ENCODE results near the gene C4orf50. TPM values are rescaled to one million over a fixed set of nuclear protein-coding genes. Genes with fewer than 3 reads are reported as not detected.

C4orf50 gene
- total and polyA plus RNA-seq, 9 donors: under 0.01 to 0.02 (median 0.01) TPM; not detected in 4

DNA sequence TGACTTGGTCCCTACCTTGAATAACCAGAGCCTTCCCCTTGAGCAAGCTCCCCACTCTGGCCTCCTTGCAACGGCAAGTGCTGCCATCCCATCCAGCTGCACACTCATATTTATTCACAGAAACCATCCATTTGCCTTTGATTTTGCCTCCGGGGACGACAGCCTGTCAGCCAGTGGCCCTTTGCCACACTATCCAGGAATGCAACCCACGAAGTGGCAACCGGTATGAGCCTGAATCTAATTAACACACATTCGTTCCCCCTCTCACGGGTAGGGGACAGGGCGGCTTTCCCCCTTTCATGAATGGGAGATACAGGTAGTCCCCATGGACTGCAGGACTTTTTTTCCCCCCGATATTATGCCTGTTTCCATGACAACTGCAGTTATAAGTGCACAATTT is 140.8 kb downstream of the C4orf50 start:
- no peak for DNase-seq
- no peaks in the 10 kb centered on the region for H3K9me3 ChIP-seq (replicated peaks; ENCODE audit: control insufficient read depth, low read depth, low read length)
- no peaks in the 10 kb centered on the region for H3K4me1 ChIP-seq (ENCODE audit: control insufficient read depth, insufficient read depth, low read length)
- H3K27me3 ChIP-seq (ENCODE audit: control insufficient read depth, insufficient read depth, low read length): no peaks in the 10 kb centered on the region
- no peak overlapping the region for H3K4me3 ChIP-seq (ENCODE audit: low read length)
- WGBS (ENCODE audit: insufficient coverage): 60% methylated on average over 7 of the region's 9 CpGs
- no peaks in the 10 kb centered on the region for H3K36me3 ChIP-seq (ENCODE audit: control insufficient read depth, insufficient read depth, low read length)
- H3K27ac ChIP-seq (ENCODE audit: low read length): no peak overlapping the region

- Histone ChIP-seq H3K27ac (ENCODE audit: low read length) (no peak overlapping the region), H3K4me3 (ENCODE audit: low read length) (no peak overlapping the region), H3K36me3 (ENCODE audit: control insufficient read depth, insufficient read depth, low read length) (no peaks in the 10 kb centered on the region), H3K9me3 (replicated peaks; ENCODE audit: control insufficient read depth, low read depth, low read length) (no peaks in the 10 kb centered on the region), H3K4me1 (ENCODE audit: control insufficient read depth, insufficient read depth, low read length) (no peaks in the 10 kb centered on the region), H3K27me3 (ENCODE audit: control insufficient read depth, insufficient read depth, low read length) (no peaks in the 10 kb centered on the region)
- WGBS (ENCODE audit: insufficient coverage): 16% methylated on average over 4 of the region's 6 CpGs
- DNase-seq: peak; percentile 77
These were observed 143.3 kb downstream of the C4orf50 start for GRCh38 chr4:5874811-5875449.

DNA sequence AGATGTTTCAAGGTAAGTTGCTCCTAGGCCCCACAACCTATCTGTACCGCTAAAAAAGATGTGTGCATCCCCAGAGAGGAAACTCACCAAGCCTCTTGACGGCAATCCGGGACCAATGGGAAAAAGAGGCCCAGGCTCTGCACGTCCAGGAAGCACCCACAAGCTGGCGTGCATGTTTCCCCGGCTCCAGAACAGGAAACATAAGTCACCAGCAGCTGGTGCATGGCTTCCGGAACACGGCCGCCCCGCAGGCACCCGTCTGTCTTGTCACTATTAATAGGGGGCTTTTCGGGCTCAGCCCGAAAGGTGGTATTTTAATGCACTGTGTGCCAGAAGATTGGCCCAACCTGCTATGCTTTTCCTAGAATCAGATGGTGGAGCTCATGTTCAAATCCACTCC is 147.5 kb downstream of the C4orf50 start:
- no peak for DNase-seq
- Histone ChIP-seq H3K9me3 (replicated peaks; ENCODE audit: control insufficient read depth, low read depth, low read length) (no peaks in the 10 kb centered on the region), H3K36me3 (ENCODE audit: control insufficient read depth, insufficient read depth, low read length) (no peaks in the 10 kb centered on the region), H3K4me1 (ENCODE audit: control insufficient read depth, insufficient read depth, low read length) (no peaks in the 10 kb centered on the region), H3K27ac (ENCODE audit: low read length) (no peak overlapping the region), H3K4me3 (ENCODE audit: low read length) (no peak overlapping the region), H3K27me3 (ENCODE audit: control insufficient read depth, insufficient read depth, low read length) (no peaks in the 10 kb centered on the region)
- 65% methylated on average over 11 of the region's 13 CpGs for WGBS (ENCODE audit: insufficient coverage)

DNA sequence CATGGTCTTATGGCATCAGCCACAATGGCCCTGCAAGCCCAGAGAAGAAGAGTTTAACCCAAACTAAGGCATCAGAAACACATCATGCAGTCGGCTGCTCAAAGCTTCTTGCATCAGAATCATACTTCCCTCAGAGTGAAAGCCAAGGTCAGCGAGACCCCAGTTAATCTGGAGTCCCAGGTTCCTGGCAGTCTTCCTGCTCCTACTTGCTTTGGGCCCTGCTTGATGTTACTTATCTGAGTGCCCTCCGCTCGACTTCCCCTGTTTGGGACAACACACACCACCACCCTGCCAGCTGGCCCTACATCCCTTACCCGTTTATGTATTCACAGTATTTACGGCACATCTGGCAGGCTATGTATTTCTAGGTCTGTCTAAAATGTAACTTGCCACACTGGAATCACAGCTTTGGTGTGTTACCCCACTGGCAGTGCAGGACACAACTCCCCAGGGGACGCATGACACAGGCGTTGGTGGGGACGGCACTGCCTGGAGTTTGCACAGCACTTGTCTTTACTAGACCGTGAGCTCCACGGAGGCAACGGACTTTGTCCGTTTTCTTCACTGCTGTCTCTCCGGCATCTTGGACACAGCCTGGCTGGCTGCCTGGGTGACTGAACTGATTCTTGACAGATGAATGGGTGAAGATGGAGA is 148.1 kb downstream of the C4orf50 start:
- Histone ChIP-seq H3K27me3 (ENCODE audit: control insufficient read depth, insufficient read depth, low read length) (no peaks in the 10 kb centered on the region), H3K4me1 (ENCODE audit: control insufficient read depth, insufficient read depth, low read length) (no peaks in the 10 kb centered on the region), H3K4me3 (ENCODE audit: low read length) (no peak overlapping the region), H3K27ac (ENCODE audit: low read length) (no peak overlapping the region), H3K36me3 (ENCODE audit: control insufficient read depth, insufficient read depth, low read length) (no peaks in the 10 kb centered on the region), H3K9me3 (replicated peaks; ENCODE audit: control insufficient read depth, low read depth, low read length) (no peaks in the 10 kb centered on the region)
- no peak for DNase-seq
- WGBS (ENCODE audit: insufficient coverage): 84% methylated on average over 14 of the region's 14 CpGs

- Histone ChIP-seq H3K4me1 (ENCODE audit: control insufficient read depth, insufficient read depth, low read length) (no peaks in the 10 kb centered on the region), H3K36me3 (ENCODE audit: control insufficient read depth, insufficient read depth, low read length) (no peaks in the 10 kb centered on the region), H3K9me3 (replicated peaks; ENCODE audit: control insufficient read depth, low read depth, low read length) (no peaks in the 10 kb centered on the region), H3K27ac (ENCODE audit: low read length) (no peak overlapping the region), H3K27me3 (ENCODE audit: control insufficient read depth, insufficient read depth, low read length) (no peaks in the 10 kb centered on the region), H3K4me3 (ENCODE audit: low read length) (no peak overlapping the region)
- DNase-seq: no peak
- no CpG with 5 or more reads among the region's 3 CpGs for WGBS (ENCODE audit: insufficient coverage)
These were observed 150.4 kb downstream of the C4orf50 start for GRCh38 chr4:5867866-5868265.

- Histone ChIP-seq H3K36me3 (ENCODE audit: control insufficient read depth, insufficient read depth, low read length) (no peaks in the 10 kb centered on the region), H3K9me3 (replicated peaks; ENCODE audit: control insufficient read depth, low read depth, low read length) (no peaks in the 10 kb centered on the region), H3K4me1 (ENCODE audit: control insufficient read depth, insufficient read depth, low read length) (no peaks in the 10 kb centered on the region), H3K27me3 (ENCODE audit: control insufficient read depth, insufficient read depth, low read length) (no peaks in the 10 kb centered on the region), H3K27ac (ENCODE audit: low read length) (no peak overlapping the region), H3K4me3 (ENCODE audit: low read length) (no peak overlapping the region)
- DNase-seq: no peak
- WGBS (ENCODE audit: insufficient coverage): 68% methylated on average over 3 of the region's 10 CpGs
These were observed 151.1 kb downstream of the C4orf50 start for GRCh38 chr4:5866841-5867813.

DNA sequence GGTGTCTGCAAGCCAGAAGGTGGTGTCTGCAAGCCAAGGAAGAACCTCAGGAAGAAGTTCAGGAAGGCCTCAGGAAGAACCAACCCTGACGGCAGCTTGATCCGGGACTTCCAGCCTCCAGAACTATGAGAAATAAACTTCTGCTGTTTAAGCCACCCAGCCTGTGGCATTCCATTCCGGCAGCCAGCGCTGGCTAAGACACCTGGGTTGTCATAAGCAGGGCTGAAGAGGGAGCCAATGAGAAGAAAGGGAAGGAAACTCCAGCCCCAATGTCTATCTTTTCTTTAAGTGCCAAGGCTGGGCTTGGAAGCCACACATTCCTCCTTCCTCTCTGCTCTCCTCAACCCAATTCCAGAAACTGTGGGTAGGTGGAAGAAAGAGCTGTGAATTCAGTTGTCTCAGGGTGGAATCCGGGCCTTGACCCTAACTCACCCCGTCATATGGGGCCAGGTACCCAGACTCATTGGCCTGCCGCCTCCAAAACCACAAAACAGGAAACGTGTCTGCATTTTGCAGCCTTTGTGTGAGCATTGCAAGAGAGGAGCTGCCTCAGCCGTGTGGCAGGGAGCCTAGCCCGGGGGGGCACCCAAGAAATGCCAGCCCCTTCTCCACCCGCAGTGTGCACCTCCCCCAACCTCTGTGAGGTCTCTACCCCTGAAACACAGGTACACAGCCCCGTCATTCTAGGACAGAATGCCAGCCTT is 152.2 kb downstream of the C4orf50 start:
- Histone ChIP-seq H3K27me3 (ENCODE audit: control insufficient read depth, insufficient read depth, low read length) (no peaks in the 10 kb centered on the region), H3K4me1 (ENCODE audit: control insufficient read depth, insufficient read depth, low read length) (no peaks in the 10 kb centered on the region), H3K4me3 (ENCODE audit: low read length) (no peak overlapping the region), H3K36me3 (ENCODE audit: control insufficient read depth, insufficient read depth, low read length) (no peaks in the 10 kb centered on the region), H3K27ac (ENCODE audit: low read length) (no peak overlapping the region), H3K9me3 (replicated peaks; ENCODE audit: control insufficient read depth, low read depth, low read length) (no peaks in the 10 kb centered on the region)
- no peak for DNase-seq
- 76% methylated on average over 4 of the region's 12 CpGs for WGBS (ENCODE audit: insufficient coverage)

GRCh38 chr4:5863461-5864113 is 154.6 kb downstream of the C4orf50 start:
- Histone ChIP-seq H3K4me3 (ENCODE audit: low read length) (no peak overlapping the region), H3K27me3 (ENCODE audit: control insufficient read depth, insufficient read depth, low read length) (no peaks in the 10 kb centered on the region), H3K36me3 (ENCODE audit: control insufficient read depth, insufficient read depth, low read length) (no peaks in the 10 kb centered on the region), H3K9me3 (replicated peaks; ENCODE audit: control insufficient read depth, low read depth, low read length) (no peaks in the 10 kb centered on the region), H3K4me1 (ENCODE audit: control insufficient read depth, insufficient read depth, low read length) (no peaks in the 10 kb centered on the region), H3K27ac (ENCODE audit: low read length) (no peak overlapping the region)
- 39% methylated on average over 6 of the region's 15 CpGs for whole genome bisulfite sequencing (ENCODE audit: insufficient coverage)
- no peak for DNase-seq

DNA sequence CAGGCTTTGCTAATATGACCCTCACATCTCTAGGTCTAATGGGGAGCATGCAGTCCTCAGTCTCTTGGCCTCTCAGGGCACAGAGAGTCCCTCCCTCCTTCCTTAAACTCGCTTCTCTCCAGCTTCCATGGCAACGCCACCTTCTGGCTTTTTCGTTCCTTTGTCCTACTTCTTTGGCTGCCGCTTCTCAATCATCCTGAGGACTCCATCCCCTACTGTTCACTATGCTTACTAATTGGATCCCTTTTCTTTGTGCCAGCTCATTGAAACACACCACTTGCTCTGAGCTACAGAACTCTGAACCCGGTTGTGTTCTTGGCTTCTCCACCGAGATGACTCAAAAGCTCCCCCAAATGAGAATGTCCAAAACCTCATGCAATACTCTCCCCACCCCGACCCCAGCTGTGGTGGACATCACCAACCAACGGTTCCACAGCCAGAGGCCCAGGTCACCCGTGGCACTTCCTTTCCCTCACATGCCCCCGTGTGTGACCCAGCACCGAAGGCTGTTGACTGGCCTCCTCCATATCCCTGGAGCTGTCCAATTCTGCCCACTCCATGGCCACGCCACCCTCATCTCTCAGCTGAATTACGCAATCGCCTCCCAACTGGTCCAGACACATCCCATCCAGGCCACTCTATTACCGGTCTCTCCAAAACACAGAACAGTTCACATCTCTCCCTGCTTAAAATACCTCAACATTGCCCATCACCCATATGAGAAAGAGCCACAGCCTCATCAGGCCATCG is 160.0 kb downstream of the C4orf50 start:
- 81% methylated on average over 16 of the region's 16 CpGs for WGBS (ENCODE audit: insufficient coverage)
- Histone ChIP-seq H3K27me3 (ENCODE audit: control insufficient read depth, insufficient read depth, low read length) (no peaks in the 10 kb centered on the region), H3K9me3 (replicated peaks; ENCODE audit: control insufficient read depth, low read depth, low read length) (no peaks in the 10 kb centered on the region), H3K4me3 (ENCODE audit: low read length) (no peak overlapping the region), H3K27ac (ENCODE audit: low read length) (no peak overlapping the region), H3K4me1 (ENCODE audit: control insufficient read depth, insufficient read depth, low read length) (no peaks in the 10 kb centered on the region), H3K36me3 (ENCODE audit: control insufficient read depth, insufficient read depth, low read length) (no peaks in the 10 kb centered on the region)
- no peak for DNase-seq
